H1 (cell line): Measurements from ENCODE around the gene INO80. TPM values are rescaled to one million over a fixed set of nuclear protein-coding genes. Genes with fewer than 3 reads are reported as not detected.

Source experiments
- CTCF ChIA-PET: fragments of 300-600 bp; sonication (Branson Sonifier 250); formaldehyde crosslinking; loops from one replicate; lab custom pipeline; 2021; ENCODE audit not compliant: partially characterized antibody; lab: Charles Lee
- POLR2A ChIA-PET: fragments of 300-600 bp; sonication (Branson Sonifier 250); formaldehyde crosslinking; loops from one replicate; lab custom pipeline; 2021; ENCODE audit warnings: inconsistent platforms; ENCODE audit not compliant: partially characterized antibody; lab: Charles Lee
- DNase-seq, 2 experiments: peaks; one replicate each; pipeline versions ENCODE4 v3.0.0 to v3.0.0-alpha.2; 2010 to 2022; ENCODE audit warnings: low spot score in 2 of 2, low read depth in 1 of 2, mixed read lengths in 1 of 2
- FAIRE-seq: peaks from 2 replicates; lab custom pipeline; 2011; peaks lifted over from hg19 to GRCh38; lab: Jason Lieb, UNC
- H2AFZ ChIP-seq: 2 replicates; pipeline ENCODE4 v1.8.1; 2012; ENCODE audit warnings: low read length, inconsistent platforms
- H2AK5ac ChIP-seq: 2 replicates; pipeline ENCODE4 v1.6.1; 2013; ENCODE audit warnings: low read depth, low read length
- H2BK120ac ChIP-seq: replicated peaks from 2 replicates; pipeline ENCODE3; 2013; ENCODE audit warnings: low read depth, low read length, inconsistent platforms
- H2BK12ac ChIP-seq: 2 replicates; pipeline ENCODE4 v1.6.1; 2013; ENCODE audit warnings: low read depth, low read length
- H2BK15ac ChIP-seq: 2 replicates; pipeline ENCODE4 v1.6.1; 2013; ENCODE audit warnings: low read length
- H2BK20ac ChIP-seq: 2 replicates; pipeline ENCODE4 v1.6.1; 2013; ENCODE audit warnings: low read length
- H2BK5ac ChIP-seq: 2 replicates; pipeline ENCODE4 v1.6.1; 2013; ENCODE audit warnings: low read depth, low read length
- H3K14ac ChIP-seq: 2 replicates; pipeline ENCODE4 v1.6.1; 2013; ENCODE audit warnings: inconsistent platforms; ENCODE audit not compliant: insufficient read length
- H3K18ac ChIP-seq: 2 replicates; pipeline ENCODE4 v1.6.1; 2013; ENCODE audit warnings: low read length; ENCODE audit errors: extremely low read depth
- H3K23ac ChIP-seq: 2 replicates; pipeline ENCODE4 v1.6.1; 2013; ENCODE audit warnings: inconsistent platforms; ENCODE audit not compliant: insufficient read length
- H3K23me2 ChIP-seq: 2 replicates; pipeline ENCODE4 v1.6.1; 2013; ENCODE audit warnings: low read depth, low read length
- H3K27ac ChIP-seq: 2 replicates; pipeline ENCODE4 v1.6.1; 2011; ENCODE audit warnings: low read depth, low read length, inconsistent platforms
- H3K27me3 ChIP-seq, 4 experiments: replicated peaks in 1 of 4; 1 replicate in 1 of 4; 2 replicates in 3 of 4; pipeline versions ENCODE4 v1.6.1 to v1.8.1; 2011 to 2013; ENCODE audit warnings: low read length in 3 of 4, mild to moderate bottlenecking in 3 of 4, inconsistent platforms in 2 of 4, mixed read lengths in 2 of 4, moderate library complexity in 1 of 4; ENCODE audit not compliant: control insufficient read depth in 3 of 4, insufficient read depth in 3 of 4; ENCODE audit errors: extremely low read depth in 1 of 4
- H3K36me3 ChIP-seq, 4 experiments: 2 replicates each; pipeline versions ENCODE4 v1.6.1 to v1.8.1; 2011 to 2013; ENCODE audit warnings: mild to moderate bottlenecking in 4 of 4, low read length in 3 of 4, moderate library complexity in 2 of 4, control low read depth in 1 of 4, inconsistent platforms in 1 of 4; ENCODE audit not compliant: insufficient read depth in 4 of 4, control insufficient read depth in 2 of 4
- H3K4ac ChIP-seq: replicated peaks from 2 replicates; pipeline ENCODE3; 2013; ENCODE audit warnings: low read length, low read depth, mixed read lengths, inconsistent platforms; ENCODE audit not compliant: insufficient read length
- H3K4me1 ChIP-seq, 4 experiments: replicated peaks in 1 of 4; 1 replicate in 1 of 4; 2 replicates in 3 of 4; pipeline versions ENCODE4 v1.6.1 to v1.8.1; 2011 to 2013; ENCODE audit warnings: low read length in 3 of 4, inconsistent platforms in 2 of 4, mixed read lengths in 1 of 4; ENCODE audit not compliant: insufficient read depth in 4 of 4, control insufficient read depth in 3 of 4
- H3K4me2 ChIP-seq, 2 experiments: 2 replicates each; pipeline versions ENCODE4 v1.6.1 to v1.8.1; 2011 to 2013; ENCODE audit warnings: low read depth in 2 of 2, low read length in 2 of 2, control low read depth in 1 of 2, inconsistent platforms in 1 of 2, mild to moderate bottlenecking in 1 of 2; ENCODE audit not compliant: insufficient read depth in 1 of 2
- H3K4me3 ChIP-seq, 4 experiments: fragments of 200-600, 300-600 bp in 1 of 4; sonication (generic), shearing (Covaris generic), sonication (Bioruptor Twin) in 1 of 4; 2 replicates each; pipeline versions ENCODE4 v1.5.1 to v1.8.1; 2011 to 2016; ENCODE audit warnings: low read length in 4 of 4, low read depth in 3 of 4, control low read depth in 2 of 4, inconsistent platforms in 2 of 4, mild to moderate bottlenecking in 2 of 4, mixed read lengths in 1 of 4, moderate library complexity in 1 of 4; ENCODE audit not compliant: insufficient read depth in 2 of 4; ENCODE audit errors: extremely low read depth in 1 of 4
- H3K56ac ChIP-seq: replicated peaks from 2 replicates; pipeline ENCODE3; 2013; ENCODE audit warnings: low read depth, mild to moderate bottlenecking, mixed read lengths, low read length, inconsistent platforms; ENCODE audit not compliant: insufficient read length
- H3K79me1 ChIP-seq: 2 replicates; pipeline ENCODE4 v1.6.1; 2013; ENCODE audit warnings: low read depth, low read length, control low read depth
- H3K79me2 ChIP-seq, 2 experiments: 2 replicates each; pipeline versions ENCODE4 v1.6.1 to v1.8.1; 2012 to 2013; ENCODE audit warnings: low read length in 2 of 2, mild to moderate bottlenecking in 2 of 2, inconsistent platforms in 1 of 2; ENCODE audit not compliant: insufficient read depth in 2 of 2, control insufficient read depth in 1 of 2
- H3K9ac ChIP-seq, 4 experiments: replicated peaks in 1 of 4; 1 replicate in 1 of 4; 2 replicates in 3 of 4; pipeline versions ENCODE4 v1.6.1 to v1.8.1; 2011 to 2013; ENCODE audit warnings: low read depth in 3 of 4, low read length in 3 of 4, control low read depth in 2 of 4, mild to moderate bottlenecking in 2 of 4, moderate library complexity in 2 of 4, inconsistent platforms in 1 of 4; ENCODE audit errors: extremely low read depth in 1 of 4
- H3K9me3 ChIP-seq, 2 experiments: 2 replicates each; pipeline versions ENCODE4 v1.6.1 to v1.8.1; 2012 to 2013; ENCODE audit warnings: mild to moderate bottlenecking in 2 of 2, moderate library complexity in 2 of 2, control low read depth in 1 of 2, inconsistent platforms in 1 of 2, low read depth in 1 of 2, low read length in 1 of 2, mixed read lengths in 1 of 2; ENCODE audit not compliant: insufficient read depth in 2 of 2
- H4K20me1 ChIP-seq, 2 experiments: replicated peaks in 1 of 2; 2 replicates each; pipeline versions ENCODE3 to v1.8.1; 2011 to 2013; ENCODE audit warnings: inconsistent platforms in 2 of 2, low read length in 2 of 2, mild to moderate bottlenecking in 1 of 2; ENCODE audit not compliant: insufficient read depth in 2 of 2, control insufficient read depth in 1 of 2
- H4K5ac ChIP-seq: 2 replicates; pipeline ENCODE4 v1.6.1; 2013; ENCODE audit warnings: low read length, low read depth, mixed read lengths, inconsistent platforms; ENCODE audit not compliant: insufficient read length
- H4K8ac ChIP-seq: 2 replicates; pipeline ENCODE4 v1.8.0; 2013; ENCODE audit warnings: mild to moderate bottlenecking, moderate library complexity, low read length, inconsistent platforms; ENCODE audit not compliant: insufficient read depth; ENCODE audit errors: extremely low read depth
- H4K91ac ChIP-seq: replicated peaks from 2 replicates; pipeline ENCODE3; 2013; ENCODE audit warnings: low read length, mixed read lengths, inconsistent platforms; ENCODE audit not compliant: insufficient read length
- BACH1 ChIP-seq: IDR thresholded peaks from 2 replicates; pipeline ENCODE4 v1.6.1; 2012; ENCODE audit warnings: low read length, improper control_type of control experiment
- CTBP2 ChIP-seq: IDR thresholded peaks from 2 replicates; pipeline ENCODE4 v1.7.0; 2011; ENCODE audit warnings: borderline replicate concordance, mild to moderate bottlenecking, moderate library complexity, mixed read lengths, low read length; ENCODE audit not compliant: insufficient read depth, insufficient read length
- EGR1 ChIP-seq: IDR thresholded peaks from 2 replicates; pipeline ENCODE4 v1.6.1; 2011; ENCODE audit warnings: low read depth, low read length, borderline replicate concordance
- GTF2F1 ChIP-seq: IDR thresholded peaks from 2 replicates; pipeline ENCODE4 v1.6.1; 2012; ENCODE audit warnings: low read depth, low read length, improper control_type of control experiment, borderline replicate concordance
- MAFK ChIP-seq: IDR thresholded peaks from 2 replicates; pipeline ENCODE4 v1.6.1; 2012; ENCODE audit warnings: low read depth, mild to moderate bottlenecking, improper control_type of control experiment, low read length
- RAD21 ChIP-seq, 2 experiments: IDR thresholded peaks in 1 of 2; conservative IDR thresholded peaks in 1 of 2; 2 replicates each; pipeline ENCODE4 v1.6.1; 2011; ENCODE audit warnings: low read depth in 2 of 2, low read length in 2 of 2, improper control_type of control experiment in 1 of 2, inconsistent platforms in 1 of 2, mild to moderate bottlenecking in 1 of 2, moderate library complexity in 1 of 2
- SAP30 ChIP-seq: fragments of 300-600 bp; sonication (generic); IDR thresholded peaks from 2 replicates; pipeline ENCODE4 v1.7.1; 2012; ENCODE audit warnings: low read length, moderate library complexity, mild to moderate bottlenecking, inconsistent platforms; ENCODE audit not compliant: insufficient read depth, insufficient replicate concordance
- SIN3A ChIP-seq, 2 experiments: IDR thresholded peaks in 1 of 2; conservative IDR thresholded peaks in 1 of 2; 2 replicates each; pipeline ENCODE4 v1.6.1; 2011 to 2012; ENCODE audit warnings: low read length in 2 of 2, improper control_type of control experiment in 1 of 2, low read depth in 1 of 2, mild to moderate bottlenecking in 1 of 2
- SIRT6 ChIP-seq: IDR thresholded peaks from one replicate; pipeline ENCODE4 v1.7.1; 2012; ENCODE audit warnings: low read length, inconsistent platforms
- SP4 ChIP-seq: IDR thresholded peaks from 2 replicates; pipeline ENCODE4 v1.6.1; 2012; ENCODE audit warnings: low read length, inconsistent platforms
- SRF ChIP-seq: IDR thresholded peaks from 2 replicates; pipeline ENCODE4 v1.6.1; 2011; ENCODE audit warnings: mild to moderate bottlenecking, low read depth, low read length, moderate library complexity
- TAF7 ChIP-seq: optimal IDR thresholded peaks from 2 replicates; pipeline ENCODE3; 2011; ENCODE audit warnings: low read depth, mild to moderate bottlenecking, inconsistent platforms, low read length, moderate library complexity, borderline replicate concordance
- YY1 ChIP-seq: IDR thresholded peaks from 2 replicates; pipeline ENCODE4 v1.6.1; 2011; ENCODE audit warnings: low read depth, mild to moderate bottlenecking, low read length
- ZNF274 ChIP-seq: IDR thresholded peaks from 2 replicates; pipeline ENCODE4 v1.7.0; 2012; ENCODE audit warnings: low read length, borderline replicate concordance; ENCODE audit errors: extremely low read depth
- WGBS, 2 experiments: shearing (Covaris generic) in 1 of 2; methylation state at CpG; one replicate each; pipeline versions ENCODE4 v1.1.6 to v1.1.7; 2013 to 2015; ENCODE audit warnings: low lambda C conversion rate in 2 of 2, mixed read lengths in 2 of 2, inconsistent platforms in 1 of 2, low coverage in 1 of 2, missing lambda C conversion rate in 1 of 2; ENCODE audit not compliant: insufficient replicate concordance in 2 of 2, insufficient coverage in 1 of 2, insufficient read length in 1 of 2; ENCODE audit errors: extremely low coverage in 1 of 2, missing lambda C conversion rate in 1 of 2; 5-methylcytosine and 5-hydroxymethylcytosine counted together
- polyA plus RNA-seq, 7 experiments: library from polyadenylated mRNA; depleted of rRNA in 3 of 7; stranded (reverse) in 5 of 7; unstranded in 2 of 7; fragments of >200 nt in 5 of 7; fragments of 200-250 nt in 2 of 7; gene quantifications; 1 replicate in 5 of 7; 2 replicates in 1 of 7; 4 replicates in 1 of 7; pipeline versions ENCODE4 v1.2.1 to v1.2.3, GENCODE V29; 2011 to 2013; ENCODE audit warnings: missing spikeins in 2 of 7, mixed read lengths in 2 of 7
- total RNA-seq: library from RNA; stranded (reverse); fragmentation: NEBNext Ultra II Directional; extraction: Animal tissue kit (Norgen Biotek cat#: 25700); gene quantifications from 2 replicates; pipeline ENCODE4 v1.2.1, GENCODE V29; 2021

INO80 gene
- total and polyA plus RNA-seq, 2 of the 8 experiments (the other 6 are each of a cell fraction or from before 2014, with no cell fraction given), result 4.3 to 24.5 TPM

GRCh38 chr15:41020311-41020710, 95.8 kb downstream of the INO80 start:
- Histone ChIP-seq H4K8ac (no peak overlapping the region), H3K56ac (no peak overlapping the region), H3K27ac (no peak overlapping the region), H3K23me2 (no peaks in the 10 kb centered on the region), H3K79me2 (no peaks in the 10 kb centered on the region), H3K4me3 (no peak overlapping the region), H3K4me1 (no peaks in the 10 kb centered on the region), H2AK5ac (no peak overlapping the region), H2BK120ac (no peak overlapping the region), H2BK5ac (no peak overlapping the region), H3K14ac (no peak overlapping the region), H4K91ac (no peak overlapping the region), H2BK15ac (no peak overlapping the region), H3K18ac (no peak overlapping the region), H3K9me3 (no peaks in the 10 kb centered on the region), H3K4me2 (no peak overlapping the region), H3K27me3 (no peaks in the 10 kb centered on the region), H2BK20ac (no peak overlapping the region), H3K23ac (no peak overlapping the region), H4K5ac (no peak overlapping the region), H3K36me3 (peaks cover 0 to 32% (median 20%) of the 10 kb centered on the region in 4 experiments; a peak in 6 of 8 replicates), H3K9ac (no peak overlapping the region), H2AFZ (no peak overlapping the region), H4K20me1 (peaks cover 0 to 7% of the 10 kb centered on the region in 2 experiments), H3K4ac (no peak overlapping the region), H2BK12ac (no peak overlapping the region), H3K79me1 (peaks cover 2% of the 10 kb centered on the region; the same call in 1 of the 2 replicates)
- 88% methylated on average over 4 of the region's 4 CpGs; no CpG with 5 or more reads in 1 of the 2 experiments for WGBS, 2 experiments
- ChIA-PET CTCF (interaction anchor here (0.8 to 13.4 kb wide), 9 partner anchors 9 to 115 kb away, joined by 3 to 257 read pairs (median 5); partner anchors contain the start of gene CHAC1), POLR2A (interaction anchor here (0.6 kb wide), 1 partner anchor 260 kb away, joined by 3 read pairs; no protein-coding TSS in a partner anchor)
- DNase-seq (no peak), FAIRE-seq (no peak)
- TF ChIP-seq BACH1 (no peak), SIRT6 (no peak), SP4 (no peak), CTBP2 (no peak), MAFK (no peak), EGR1 (no peak), ZNF274 (no peak), SIN3A (conservative IDR thresholded peaks at IDR 0.05 in 1 of 2, IDR thresholded peaks at IDR 0.05 in 1 of 2; ENCODE audit: low read depth in 1 of 2, low read length in 2 of 2) (no peak), SRF (no peak), TAF7 (no peak), SAP30 (no peak), RAD21 (IDR thresholded peaks at IDR 0.05 in 1 of 2, conservative IDR thresholded peaks at IDR 0.05 in 1 of 2; ENCODE audit: low read depth in 2 of 2, low read length in 2 of 2) (no peak), YY1 (no peak), GTF2F1 (no peak)
